Lung microvascular endothelial cell (primary cell): ENCODE measurements around the gene JAKMIP1. TPM values are rescaled to one million over a fixed set of nuclear protein-coding genes. Genes with fewer than 3 reads are reported as not detected.

Experiments
- DNase-seq, 2 donors: peaks; one replicate each; pipeline versions ENCODE4 v3.0.0 to v3.0.0-alpha.2; 2010; ENCODE audit warnings: low read depth in 2 of 2
- total RNA-seq: library from RNA; depleted of rRNA; stranded (reverse); fragments of >200 nt; gene quantifications from 2 replicates; pipeline ENCODE4 v1.2.1, GENCODE V29; 2014

The JAKMIP1 gene
- not detected in 2 replicates for total RNA-seq

DNA sequence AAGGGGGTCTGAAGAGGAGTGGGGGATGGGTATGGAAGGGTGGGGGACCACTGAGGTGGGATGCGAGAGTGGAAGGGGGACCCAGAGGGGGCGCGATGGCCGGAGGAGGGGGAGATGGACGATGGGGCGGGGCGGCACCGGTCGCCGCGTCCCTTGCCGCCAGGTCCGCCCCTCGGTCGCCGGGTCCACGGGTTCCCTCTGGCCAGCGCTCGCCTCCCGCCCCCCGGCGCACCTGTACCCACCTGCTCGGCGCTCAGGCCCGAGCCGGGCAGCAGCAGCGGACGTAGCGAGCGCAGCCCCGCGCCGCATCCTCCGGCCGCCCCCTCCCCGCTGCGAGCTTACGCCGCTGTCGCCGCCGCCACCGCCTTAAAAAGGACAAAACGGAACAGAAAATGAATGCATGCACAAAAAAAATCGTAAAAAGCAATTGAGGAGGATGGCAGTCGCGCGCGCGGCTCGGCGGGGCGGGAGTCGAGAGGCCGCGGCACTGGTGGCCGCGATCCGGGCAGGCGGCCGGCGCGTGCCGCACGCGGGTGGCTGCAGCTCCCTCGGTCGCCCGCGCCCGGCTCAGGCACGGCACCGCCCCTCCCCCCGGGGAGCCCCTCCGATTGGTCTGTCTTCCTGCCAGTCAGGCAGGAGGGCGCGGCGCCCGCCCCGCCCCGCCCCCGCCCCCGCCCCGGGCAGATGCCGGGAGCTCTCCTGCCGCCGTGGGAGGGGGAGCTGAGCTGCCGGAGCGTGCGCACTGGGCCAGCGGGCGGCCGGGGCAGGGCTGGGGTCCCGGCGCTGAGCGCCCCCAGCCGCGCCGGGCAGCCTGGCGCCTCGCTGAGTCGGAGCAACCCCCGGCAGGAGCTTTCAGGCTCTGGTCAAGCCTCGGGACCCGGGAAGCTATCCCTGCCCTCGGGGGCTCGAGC lies at the start of gene JAKMIP1:
JAKMIP1 (minus strand) TSS at position 539 of the 911 bp plus-strand sequence. CDS start 87,699 bp downstream, outside the sequence.
- peak; percentile 47 to 84 for DNase-seq

DNA sequence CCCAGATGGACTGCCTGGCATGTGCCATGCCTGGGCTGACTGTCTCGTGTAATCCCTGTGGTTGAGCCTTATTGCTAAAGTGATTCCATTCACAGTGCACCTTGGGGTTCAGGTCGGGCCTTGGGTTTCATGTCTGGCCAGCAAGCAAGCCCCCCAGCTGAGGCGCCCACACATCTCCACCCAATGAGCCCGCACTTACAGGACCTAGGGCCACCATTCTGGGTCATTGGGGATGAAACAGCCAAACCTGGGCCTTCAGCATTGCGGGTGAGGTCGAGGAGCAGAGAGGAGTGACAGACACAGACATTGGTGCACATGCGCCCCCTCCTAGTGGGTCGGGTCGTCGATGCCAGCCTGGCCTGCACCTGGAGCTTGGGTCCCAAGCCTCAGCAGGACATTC lies 48.0 kb upstream of the JAKMIP1 start:
- no peak for DNase-seq

DNA sequence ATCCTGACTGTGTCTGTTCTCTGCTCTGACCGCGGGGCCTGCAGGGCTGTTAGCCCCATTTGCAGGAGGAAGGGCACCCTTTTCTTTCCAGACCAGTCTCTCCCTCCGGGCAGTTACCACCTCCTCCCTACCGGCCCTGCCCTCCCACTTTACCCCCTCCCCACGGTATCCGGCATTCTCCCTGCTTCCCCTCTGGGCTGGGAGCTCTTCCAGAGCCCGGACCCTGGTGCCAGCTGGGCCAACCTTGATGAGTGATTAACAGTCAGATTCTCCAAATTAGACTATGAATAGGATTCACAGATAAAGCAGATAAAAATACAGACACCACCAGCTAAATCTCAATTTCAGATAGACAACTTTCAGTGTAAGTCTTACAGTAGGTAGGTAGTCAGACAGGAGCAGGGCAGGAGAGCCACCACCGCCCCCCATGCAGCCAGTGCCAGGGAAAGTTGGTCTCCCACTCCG lies 45.9 kb upstream of the JAKMIP1 start:
- no peak for DNase-seq

DNA sequence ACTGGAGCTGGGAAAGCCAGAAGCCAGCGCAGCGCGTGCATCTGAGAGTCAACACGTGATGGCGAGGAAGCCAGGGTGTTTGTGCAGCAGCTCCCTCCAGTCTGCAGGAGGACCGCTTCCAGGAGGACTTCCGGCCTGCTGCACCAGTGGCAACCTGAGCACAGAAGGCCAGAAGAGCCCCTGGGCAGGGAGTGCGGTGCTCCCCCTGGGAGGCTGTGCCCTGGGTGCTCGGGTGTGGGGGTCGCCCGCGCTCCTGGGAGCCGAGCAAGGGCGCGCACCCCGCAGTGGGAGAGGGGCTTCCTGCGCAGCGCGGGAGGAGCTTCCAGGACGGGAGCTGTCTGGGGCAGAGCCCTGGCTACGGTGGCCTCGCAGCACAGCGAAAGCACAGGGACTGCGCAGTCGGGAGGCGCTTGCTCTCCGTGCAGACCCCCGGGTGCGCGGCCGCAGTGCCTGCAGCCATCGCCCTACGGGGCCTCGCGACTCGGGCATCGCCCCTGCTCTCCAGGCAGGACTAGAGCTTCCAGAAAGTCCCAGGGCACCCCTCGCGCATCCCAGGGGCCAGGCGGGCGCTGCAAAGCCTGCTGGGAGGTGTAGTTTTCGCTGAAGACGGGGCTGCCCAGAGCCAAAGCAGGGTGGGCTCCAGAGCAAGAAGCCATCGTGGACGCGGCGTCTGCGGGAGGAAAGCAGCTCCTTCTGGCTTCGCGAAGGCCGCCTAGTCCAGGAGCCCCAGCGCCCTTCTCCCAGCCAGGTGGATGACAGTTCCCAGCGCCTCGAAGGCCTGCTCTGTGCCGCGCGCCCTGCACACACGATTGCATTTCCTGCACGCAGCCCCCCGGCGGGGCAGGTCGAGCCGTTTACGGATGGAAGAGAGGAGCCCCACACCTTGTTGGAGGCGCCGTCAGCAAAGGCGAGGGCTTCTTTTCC lies 45.2 kb upstream of the JAKMIP1 start:
- DNase-seq, result no peak

DNA sequence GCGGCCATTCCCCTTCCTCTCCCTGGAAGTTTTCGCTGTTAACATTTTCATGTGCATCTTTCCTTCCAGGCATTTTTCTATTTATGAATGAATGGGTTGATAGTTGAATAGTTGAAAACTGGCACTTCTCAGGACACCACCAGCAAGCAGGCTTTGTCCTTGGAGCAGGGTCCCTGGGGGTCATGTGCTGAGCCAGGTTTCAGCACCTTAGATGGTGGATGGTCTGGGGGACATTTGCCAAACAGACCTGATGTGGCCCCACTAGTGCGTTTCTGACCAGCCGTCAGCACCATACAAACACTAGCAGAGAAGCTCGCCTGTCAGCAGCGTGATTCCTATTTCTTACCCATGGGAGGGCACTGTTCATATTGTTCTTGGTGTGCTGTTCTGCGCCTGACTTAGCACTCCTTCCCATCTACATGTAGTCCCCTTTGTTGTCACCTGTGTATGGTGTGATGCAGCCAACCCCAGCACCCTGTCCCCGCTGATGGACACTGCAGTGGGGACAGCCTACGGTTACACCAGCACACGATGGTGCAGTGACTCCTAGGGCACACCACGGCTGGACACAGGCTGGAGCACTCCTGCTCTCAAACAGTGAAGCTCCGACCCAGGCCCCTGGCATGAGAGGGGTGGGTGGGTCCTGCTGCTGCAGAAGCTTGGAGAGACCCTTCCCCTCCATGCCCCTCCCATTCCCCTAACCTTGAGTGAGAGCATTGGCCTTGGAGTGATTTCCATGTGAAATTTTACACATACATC lies 42.1 kb upstream of the JAKMIP1 start:
- DNase-seq, result no peak

DNA sequence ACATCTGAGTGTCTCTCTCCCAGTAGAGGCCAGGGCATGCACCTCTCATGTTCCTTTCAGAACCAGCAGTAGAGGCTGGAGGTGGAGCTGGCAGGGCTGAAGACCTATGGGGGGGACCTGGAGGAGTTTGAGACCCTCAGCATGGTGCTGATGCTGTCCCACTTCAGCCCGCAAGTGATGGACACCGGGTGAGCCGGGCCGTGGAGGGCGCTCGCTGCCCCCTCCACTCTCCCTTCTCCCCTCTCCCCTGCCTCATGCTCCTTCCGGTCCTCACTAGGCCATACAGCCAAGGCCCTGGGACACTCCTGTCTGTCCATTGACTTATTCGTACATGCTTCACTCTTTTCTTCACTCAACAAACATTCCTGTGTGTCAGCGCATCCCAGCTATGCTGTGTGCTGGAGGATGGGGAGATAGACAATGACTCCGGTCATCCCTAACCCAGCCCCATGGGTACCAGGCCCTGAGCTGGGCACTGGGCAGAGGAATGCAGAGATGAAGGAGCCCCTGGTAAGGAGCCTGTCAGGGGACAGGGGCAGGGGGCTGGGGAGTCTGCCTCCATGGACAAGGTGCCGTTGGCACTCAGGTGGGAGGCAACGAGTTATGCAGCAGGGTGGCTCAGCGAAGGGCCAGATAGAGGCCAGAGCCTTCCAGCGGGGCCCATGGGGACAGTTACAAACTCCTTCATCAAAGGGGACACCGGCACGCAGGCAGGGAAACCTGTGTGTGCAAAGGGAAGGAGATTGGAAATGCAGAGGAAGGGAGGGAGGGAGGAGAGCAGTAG lies 40.9 kb upstream of the JAKMIP1 start:
- DNase-seq, result no peak

DNA sequence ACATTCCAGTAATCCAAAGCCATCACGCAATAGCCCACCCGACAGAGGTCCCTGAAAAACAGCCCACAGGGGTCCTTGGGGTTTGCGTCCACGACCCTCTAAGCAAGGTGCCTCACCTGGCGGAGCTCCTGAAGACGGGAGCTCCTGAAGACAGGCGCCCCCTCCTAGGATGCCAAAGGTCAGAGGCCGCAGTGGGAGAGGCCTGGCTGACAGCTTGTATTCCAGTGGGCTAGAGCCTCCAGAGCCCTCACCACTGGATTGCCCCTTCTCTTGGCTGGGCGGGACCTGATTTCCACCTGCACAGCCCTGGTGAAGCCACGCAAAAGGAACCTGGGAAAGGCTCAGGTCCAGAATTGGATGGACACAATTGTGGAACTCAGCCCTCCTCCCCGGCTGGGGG lies 39.6 kb upstream of the JAKMIP1 start:
- no peak for DNase-seq

DNA sequence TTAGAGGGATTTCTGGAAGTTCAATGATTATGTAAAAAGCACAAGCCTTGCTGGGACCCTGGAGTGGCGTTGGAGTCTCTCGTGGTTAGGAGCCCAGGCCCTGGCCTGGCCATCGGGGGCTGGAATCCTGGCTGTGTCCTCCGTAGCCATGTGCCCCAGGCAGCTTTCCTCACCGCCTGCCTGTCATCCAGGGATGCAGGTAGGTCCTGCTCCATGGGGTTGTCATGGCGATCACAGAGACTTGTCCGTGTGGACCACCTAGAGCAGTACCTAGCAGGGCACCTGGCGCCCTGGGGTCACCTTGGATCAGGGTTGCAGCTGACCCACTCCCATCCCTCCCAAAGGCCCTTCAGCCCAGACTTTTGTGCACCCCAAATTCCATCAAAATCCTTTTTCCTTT lies 39.1 kb upstream of the JAKMIP1 start:
- no peak for DNase-seq

DNA sequence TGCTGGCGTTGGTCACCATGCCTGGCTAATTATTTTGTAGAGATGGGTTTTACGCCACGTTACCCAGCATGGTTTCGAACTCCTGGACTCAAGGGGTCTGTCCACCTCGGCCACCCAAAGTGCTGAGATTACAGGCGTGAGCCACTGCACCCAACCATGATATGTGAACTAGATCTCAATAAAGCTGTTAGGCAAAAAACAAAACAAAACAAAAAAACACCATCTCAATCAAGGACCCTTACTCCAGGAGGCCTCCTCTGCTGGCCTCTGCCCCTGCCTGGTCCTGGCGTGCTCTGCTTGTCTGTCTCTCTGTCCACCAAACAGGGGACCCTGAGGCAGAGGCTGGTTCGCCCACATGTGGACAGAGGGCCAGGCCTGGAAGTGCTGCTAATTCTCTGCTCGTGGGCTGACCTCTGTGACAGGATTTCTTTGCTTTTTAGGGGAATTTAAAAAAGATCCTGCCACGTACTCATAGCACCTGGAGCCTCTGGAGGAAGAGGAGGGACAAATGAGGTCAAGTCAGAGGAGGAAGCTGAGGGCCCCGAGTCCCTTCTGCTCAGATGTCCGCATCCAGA lies 36.6 kb upstream of the JAKMIP1 start:
- no peak for DNase-seq

DNA sequence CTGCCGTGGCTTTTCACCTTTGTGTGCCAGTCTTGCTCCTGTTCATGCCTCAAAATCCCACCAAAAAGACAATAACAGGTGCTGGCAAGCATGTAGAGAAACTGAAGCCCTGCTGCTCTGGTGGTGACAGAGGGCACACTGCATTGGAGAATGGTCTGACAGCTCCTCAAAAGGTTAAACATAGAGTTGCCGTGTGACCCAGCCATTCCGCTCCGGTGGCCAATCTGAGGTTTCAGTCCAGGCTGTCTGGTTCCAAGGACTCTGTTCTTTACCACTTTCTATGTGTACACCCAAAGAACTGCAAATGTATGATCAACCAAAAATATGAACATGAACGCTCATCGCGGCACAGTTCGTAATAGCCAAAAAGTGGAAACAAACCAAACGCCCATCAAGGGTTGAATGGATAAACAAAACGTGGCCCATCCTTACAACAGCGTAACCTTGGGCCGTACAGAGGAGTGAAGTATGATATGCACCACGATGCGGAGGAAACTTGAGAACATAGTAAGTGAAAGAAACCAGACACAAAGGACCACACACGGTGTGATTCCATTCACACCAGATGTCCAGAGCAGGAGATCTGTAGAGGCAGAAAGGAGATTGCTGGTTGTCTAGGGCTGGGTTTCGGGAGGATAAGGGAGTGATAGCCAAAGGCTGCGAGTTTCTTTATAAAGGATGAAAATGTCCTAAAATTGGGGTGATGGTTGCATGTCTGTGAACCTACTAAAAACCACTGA lies 35.7 kb upstream of the JAKMIP1 start:
- no peak for DNase-seq

DNA sequence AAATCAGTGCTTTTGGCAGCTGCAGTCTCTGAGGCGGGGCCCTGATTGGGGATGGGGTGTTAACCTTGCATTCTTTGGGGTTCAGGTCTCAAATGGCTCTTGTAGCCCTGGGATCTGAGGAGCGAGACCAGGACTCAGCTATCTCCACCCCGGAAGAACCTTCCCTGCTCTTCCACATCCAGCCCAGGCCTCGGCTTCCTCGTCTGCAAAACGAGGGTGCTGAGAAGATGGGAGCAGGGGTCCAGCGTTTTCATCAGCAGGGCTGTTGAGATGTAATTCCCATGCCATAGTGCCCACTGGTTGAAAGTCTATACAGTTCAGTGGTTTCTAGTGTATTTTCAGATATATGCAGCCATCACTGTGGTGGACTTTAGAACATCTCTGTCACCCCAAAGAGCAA lies 34.7 kb upstream of the JAKMIP1 start:
- no peak for DNase-seq

DNA sequence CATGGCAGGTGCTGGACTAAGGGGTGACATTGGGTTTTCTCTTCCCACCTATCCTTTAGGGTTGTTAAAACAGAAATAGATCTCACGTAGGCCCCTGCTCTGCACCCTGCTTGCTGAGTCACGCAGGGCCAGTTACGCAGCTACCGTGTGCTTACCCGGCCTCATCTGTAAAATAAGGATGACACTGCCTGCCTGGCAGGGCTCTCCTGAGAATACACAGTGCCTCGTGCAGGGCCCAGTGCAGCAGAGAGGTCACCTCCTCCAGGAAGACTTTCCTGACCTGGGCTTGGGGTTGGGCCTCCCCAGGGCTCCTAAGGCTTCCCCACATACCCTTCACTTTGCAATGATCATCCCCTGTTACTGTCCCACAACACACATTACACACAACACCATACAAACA lies 33.6 kb upstream of the JAKMIP1 start:
- DNase-seq, result no peak

DNA sequence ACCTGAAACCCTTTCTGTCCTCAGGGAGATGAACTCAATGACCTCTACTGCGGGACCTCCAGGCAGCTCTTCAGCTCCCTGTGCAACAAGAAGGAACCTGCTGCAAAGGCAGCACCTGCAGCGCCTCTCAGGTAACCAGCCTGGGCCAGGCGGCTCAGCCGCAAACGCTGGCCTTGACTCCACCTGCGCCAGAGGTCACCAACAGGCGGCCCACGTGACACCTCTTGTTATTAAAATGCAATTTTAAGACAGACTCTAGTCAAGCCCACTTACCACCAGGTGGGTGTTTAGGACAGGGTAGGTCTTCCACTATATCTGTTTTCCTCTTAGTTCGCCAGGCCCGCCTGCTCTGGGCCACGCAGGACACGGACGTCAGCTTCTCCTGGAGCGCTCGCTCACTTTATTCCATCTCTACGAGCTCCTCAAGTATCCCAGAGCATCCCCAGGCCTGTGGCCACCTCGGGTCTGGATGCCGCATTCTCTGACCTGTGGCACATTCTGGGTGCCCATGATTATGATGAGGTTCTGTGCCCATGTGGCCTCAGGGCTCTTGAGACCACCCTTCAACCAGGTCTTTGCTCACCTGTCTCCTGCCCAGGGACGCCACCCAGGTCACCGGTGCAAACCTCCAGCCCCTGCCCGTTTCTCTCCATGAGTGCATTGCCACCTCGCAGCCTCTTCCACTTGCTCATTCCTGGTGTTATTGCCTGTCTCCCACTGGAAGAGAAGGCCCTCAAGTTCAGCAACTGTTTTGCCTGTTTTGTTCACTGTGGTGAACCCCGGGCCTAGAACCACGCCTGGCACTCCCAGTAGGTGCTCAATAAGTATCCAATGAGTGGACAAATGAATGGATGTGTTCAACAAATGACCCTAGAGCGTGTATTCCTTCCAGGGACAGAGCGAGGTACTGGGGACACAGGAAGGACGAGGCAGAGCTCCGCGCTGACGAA lies 32.8 kb upstream of the JAKMIP1 start:
- DNase-seq, result no peak

DNA sequence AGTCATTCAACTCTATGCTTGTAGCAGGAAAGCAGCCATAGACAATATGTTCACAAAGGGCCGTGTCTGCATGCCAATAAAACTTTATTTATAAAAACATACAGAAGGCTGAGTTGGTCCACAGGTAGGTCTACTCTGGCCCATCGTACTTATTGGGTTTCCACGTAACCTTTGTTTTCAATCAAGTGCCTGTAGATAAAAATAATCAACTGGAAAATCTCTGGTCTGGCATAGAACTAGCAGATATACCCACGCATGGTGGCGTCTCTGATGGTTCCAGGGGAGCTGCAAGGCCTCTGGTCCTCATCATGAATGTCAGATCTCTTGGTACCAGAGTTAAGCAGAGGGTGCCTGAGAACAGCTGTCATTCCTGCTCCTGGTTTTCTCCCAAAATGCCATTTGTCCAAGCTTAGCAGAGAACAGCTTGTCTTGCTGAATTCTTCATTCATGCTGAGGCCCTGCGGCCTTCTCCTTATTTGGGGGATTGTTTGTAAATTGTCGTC lies 31.4 kb upstream of the JAKMIP1 start:
- no peak for DNase-seq

DNA sequence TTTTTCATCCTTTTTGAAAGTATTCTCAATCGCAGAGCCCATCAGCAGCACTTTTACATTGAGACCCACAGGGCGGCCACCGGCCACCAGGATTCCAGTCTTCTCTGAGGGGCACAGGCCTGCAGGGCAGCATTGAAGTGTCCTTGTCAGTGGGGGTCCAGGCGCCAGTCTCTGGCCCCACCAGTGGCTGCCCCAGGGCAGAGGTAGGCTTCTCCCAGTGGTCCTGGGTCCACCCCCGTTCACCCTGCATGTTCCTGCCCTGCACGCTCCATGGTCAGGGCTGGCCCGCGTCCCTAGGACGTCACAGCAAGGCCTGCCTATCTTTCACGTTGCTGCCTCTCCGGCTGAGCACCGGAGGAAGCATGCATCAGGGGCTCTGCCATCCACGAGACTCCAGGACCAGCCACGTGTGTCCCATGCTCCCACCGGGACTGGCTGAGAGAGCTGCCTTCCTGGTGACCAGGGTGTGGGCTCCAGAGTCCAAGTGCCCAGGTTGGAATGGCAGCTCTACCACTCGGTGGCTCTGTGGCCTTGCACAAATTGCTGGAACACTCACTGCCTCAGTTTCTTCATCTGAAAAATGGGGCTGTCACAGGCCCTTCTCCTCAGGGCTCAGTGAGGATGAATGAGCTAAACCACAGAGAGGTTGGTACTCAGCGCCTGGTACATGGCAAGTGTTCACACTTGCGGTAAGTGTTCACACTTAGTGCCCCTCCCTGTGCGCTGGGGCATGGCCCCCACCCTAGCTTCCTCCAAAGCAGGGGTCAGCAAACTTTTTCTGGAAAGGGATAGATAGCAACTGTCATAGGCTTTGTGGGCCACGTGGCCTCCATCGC lies 30.7 kb upstream of the JAKMIP1 start:
- no peak for DNase-seq

DNA sequence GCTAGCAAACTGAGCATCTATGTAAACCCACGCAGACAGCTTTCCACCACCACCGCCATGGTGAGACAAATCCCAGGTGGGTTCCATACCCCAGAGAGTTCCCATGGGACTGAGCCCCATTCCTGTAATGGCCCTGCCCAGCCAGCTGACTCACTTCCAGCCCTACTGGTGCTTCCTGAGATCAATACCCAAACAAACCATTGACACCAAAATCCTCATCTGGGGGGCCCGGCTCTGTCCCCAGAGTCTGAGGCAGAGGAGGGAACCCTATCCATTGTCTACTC lies 30.1 kb upstream of the JAKMIP1 start:
- no peak for DNase-seq

DNA sequence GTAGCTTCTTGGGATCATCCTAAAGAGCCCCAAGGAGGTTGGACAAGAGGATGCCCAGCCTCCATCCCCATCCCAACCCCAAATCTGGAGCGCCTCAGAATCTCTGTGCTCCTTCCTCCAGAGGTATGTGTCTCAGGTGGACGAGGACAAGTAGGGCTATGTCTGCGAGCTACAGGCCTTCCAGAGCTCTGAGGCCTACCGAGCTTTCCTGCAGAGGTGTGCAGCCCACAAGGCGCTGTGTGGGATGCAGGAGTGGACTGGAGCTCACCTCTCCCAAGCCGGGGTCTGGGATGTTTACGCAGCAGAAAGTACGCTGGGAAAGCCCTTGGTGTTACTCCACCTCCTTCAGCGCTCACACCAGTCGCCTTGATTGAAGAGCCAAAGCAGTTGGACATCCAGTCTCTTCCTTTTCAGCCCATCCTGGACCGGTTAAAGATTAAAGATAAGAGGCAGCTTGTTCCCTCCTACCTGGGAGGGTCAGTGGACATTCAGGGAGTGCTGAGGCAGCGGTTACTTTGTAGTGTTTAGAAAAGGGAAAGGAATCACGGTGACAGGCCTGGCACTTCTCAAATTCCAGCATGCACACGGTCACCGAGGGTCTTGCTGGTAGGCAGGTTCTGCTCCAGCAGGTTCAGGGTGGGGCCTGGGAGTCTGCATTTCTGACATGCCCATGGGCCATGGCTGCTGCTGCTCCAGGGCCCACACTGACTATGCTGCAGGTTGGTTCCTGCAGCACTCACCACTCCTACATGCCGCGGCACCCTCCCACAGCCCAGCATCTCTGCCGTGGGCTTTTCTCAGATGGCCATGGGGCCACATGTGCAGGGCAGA lies 29.5 kb upstream of the JAKMIP1 start:
- no peak for DNase-seq
